OCI-LY1 (cell line): ENCODE results near the gene GAMT.

Experiments used
- H2AFZ ChIP-seq: fragments of 200-600 bp; sonication (generic), shearing (Covaris generic); 2 replicates; pipeline ENCODE4 v1.6.0; 2014; ENCODE audit warnings: antibody characterized with exemption, mild to moderate bottlenecking, low read length
- H3F3A ChIP-seq: fragments of 200-600 bp; sonication (generic), shearing (Covaris generic); 2 replicates; pipeline ENCODE4 v1.6.0; 2014; ENCODE audit warnings: mild to moderate bottlenecking, antibody characterized with exemption, low read length, moderate library complexity; ENCODE audit not compliant: insufficient read depth
- H3K27ac ChIP-seq: fragments of 200-600 bp; sonication (generic); 2 replicates; pipeline ENCODE4 v1.5.1; 2014; ENCODE audit warnings: low read length, mixed run types, mild to moderate bottlenecking, low read depth; ENCODE audit not compliant: poor library complexity, severe bottlenecking
- H3K27me3 ChIP-seq: fragments of 200-600 bp; sonication (generic); 2 replicates; pipeline ENCODE4 v1.6.0; 2014; ENCODE audit warnings: antibody characterized with exemption, mild to moderate bottlenecking, low read length, moderate library complexity; ENCODE audit not compliant: insufficient read depth
- H3K36me3 ChIP-seq: fragments of 200-600 bp; sonication (generic); 2 replicates; pipeline ENCODE4 v1.6.1; 2014; ENCODE audit warnings: mild to moderate bottlenecking, antibody characterized with exemption, low read length, moderate library complexity, mixed read lengths; ENCODE audit not compliant: insufficient read depth
- H3K4me1 ChIP-seq: fragments of 200-600 bp; sonication (generic); 2 replicates; pipeline ENCODE4 v1.5.1; 2014; ENCODE audit warnings: mild to moderate bottlenecking, low read length, moderate library complexity; ENCODE audit not compliant: insufficient read depth, severe bottlenecking
- H3K4me2 ChIP-seq: fragments of 200-600 bp; sonication (generic), shearing (Covaris generic); 2 replicates; pipeline ENCODE4 v1.6.1; 2014; ENCODE audit warnings: low read length
- H3K4me3 ChIP-seq: fragments of 200-600 bp; sonication (generic); 2 replicates; pipeline ENCODE4 v1.5.1; 2014; ENCODE audit warnings: low read length, low read depth, mild to moderate bottlenecking, mixed read lengths; ENCODE audit not compliant: poor library complexity, severe bottlenecking
- H3K79me2 ChIP-seq: fragments of 200-600 bp; shearing (Covaris generic); 2 replicates; pipeline ENCODE4 v1.6.1; 2016; ENCODE audit warnings: mixed run types, low read length, mixed read lengths; ENCODE audit not compliant: insufficient read depth
- H3K9ac ChIP-seq: fragments of 200-600 bp; sonication (generic), shearing (Covaris generic); 2 replicates; pipeline ENCODE4 v1.6.1; 2014; ENCODE audit warnings: mild to moderate bottlenecking, low read length, mixed read lengths
- H3K9me2 ChIP-seq: fragments of 200-600 bp; sonication (generic), shearing (Covaris generic); 2 replicates; pipeline ENCODE4 v1.6.1; 2014; ENCODE audit warnings: low read depth, mild to moderate bottlenecking, low read length, mixed read lengths
- H3K9me3 ChIP-seq: fragments of 200-600 bp; shearing (Covaris generic); 2 replicates; pipeline ENCODE4 v1.6.1; 2014; ENCODE audit warnings: low read length, mixed read lengths
- H4K20me1 ChIP-seq: fragments of 200-600 bp; sonication (generic), shearing (Covaris generic); 2 replicates; pipeline ENCODE4 v1.6.0; 2016; ENCODE audit warnings: mild to moderate bottlenecking, low read length; ENCODE audit not compliant: insufficient read depth
- CTCF ChIP-seq: fragments of 200-600 bp; sonication (generic), shearing (Covaris generic); IDR thresholded peaks from 2 replicates; pipeline ENCODE4 v1.5.1; 2017; ENCODE audit warnings: mild to moderate bottlenecking, antibody characterized with exemption, low read length, moderate library complexity, mixed read lengths
- EZH2 ChIP-seq: fragments of 200-600 bp; sonication (generic), shearing (Covaris generic); IDR thresholded peaks from 2 replicates; pipeline ENCODE4 v1.8.0; 2017; ENCODE audit warnings: borderline replicate concordance, mixed run types, mild to moderate bottlenecking, antibody characterized with exemption, low read length, moderate library complexity, mixed read lengths

The GAMT gene

DNA sequence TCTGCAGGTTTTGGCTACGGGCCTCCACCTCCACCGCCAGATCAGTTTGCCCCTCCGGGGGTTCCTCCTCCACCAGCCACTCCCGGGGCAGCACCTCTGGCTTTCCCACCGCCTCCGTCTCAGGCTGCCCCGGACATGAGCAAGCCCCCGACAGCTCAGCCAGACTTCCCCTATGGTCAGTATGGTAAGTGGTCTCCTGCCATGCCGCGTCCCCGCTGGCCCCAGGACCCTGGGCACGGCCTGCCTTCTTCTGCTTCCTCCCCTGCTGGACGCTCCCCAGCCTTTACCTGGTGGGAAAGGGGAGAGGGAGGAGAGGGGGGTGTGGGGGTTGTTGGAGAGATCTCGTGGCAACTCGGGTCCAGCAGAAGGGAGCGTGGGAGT, 31.2 kb upstream of the GAMT start:
- no peaks in the 10 kb centered on the region for H3K9me3 ChIP-seq
- no peaks in the 10 kb centered on the region for H3K27me3 ChIP-seq
- H3K4me1 ChIP-seq = peaks cover 2% of the 10 kb centered on the region
- no peak overlapping the region for H3K9ac ChIP-seq
- peaks cover 3% of the 10 kb centered on the region; the same call in 1 of the 2 replicates for H3F3A ChIP-seq
- H3K4me3 ChIP-seq = no peak overlapping the region
- no peaks in the 10 kb centered on the region for H3K79me2 ChIP-seq
- H4K20me1 ChIP-seq = no peaks in the 10 kb centered on the region
- H3K4me2 ChIP-seq = no peak overlapping the region
- H3K9me2 ChIP-seq = no peaks in the 10 kb centered on the region
- H3K36me3 ChIP-seq = peaks cover 76% of the 10 kb centered on the region
- H2AFZ ChIP-seq = no peak overlapping the region
- H3K27ac ChIP-seq = no peak overlapping the region
- TF ChIP-seq EZH2 = no peak
- TF ChIP-seq CTCF = no peak

DNA sequence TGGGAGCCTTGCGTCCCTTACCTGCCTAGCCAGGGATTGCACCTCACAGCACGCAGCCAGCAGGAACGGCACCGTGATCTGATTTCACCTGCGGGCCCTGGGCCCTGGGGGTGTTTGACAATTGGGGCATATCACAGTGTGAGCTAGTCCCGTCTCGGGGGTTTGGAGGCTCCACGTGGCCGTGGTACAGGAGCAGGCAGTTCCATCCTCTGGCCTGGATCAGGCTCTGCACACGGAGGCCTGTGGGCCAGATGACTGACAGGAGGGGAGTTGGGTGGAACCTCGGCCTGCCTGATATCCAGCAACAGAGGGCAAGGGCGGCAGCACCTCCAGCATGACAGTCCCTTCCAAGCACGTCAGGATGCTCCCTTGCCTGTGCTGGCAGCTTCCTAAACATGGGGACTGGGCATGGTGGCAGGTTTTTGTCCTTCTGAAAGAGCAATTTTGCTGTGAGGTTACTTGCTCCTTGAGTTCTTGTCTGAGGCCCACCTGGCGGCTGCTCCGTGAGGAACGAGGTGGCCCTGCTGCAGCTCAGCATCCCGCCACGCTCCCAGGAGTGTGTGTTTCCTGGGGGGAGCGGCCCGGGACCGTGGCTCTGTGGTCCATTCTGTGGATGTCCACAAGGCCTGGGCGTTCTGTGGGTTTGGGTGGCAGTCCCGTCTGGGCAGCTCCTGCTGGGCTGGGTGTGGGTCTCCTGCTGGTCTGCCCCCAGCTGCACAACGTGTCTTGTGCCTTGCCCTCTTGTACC, 30.6 kb upstream of the GAMT start:
- Histone ChIP-seq H2AFZ (no peak overlapping the region), H3K79me2 (no peaks in the 10 kb centered on the region), H3K4me1 (no peaks in the 10 kb centered on the region), H3K4me2 (no peak overlapping the region), H3F3A (peaks cover 3% of the 10 kb centered on the region; the same call in 1 of the 2 replicates), H3K4me3 (no peak overlapping the region), H3K9me2 (no peaks in the 10 kb centered on the region), H3K9ac (no peak overlapping the region), H3K36me3 (peaks cover 82% of the 10 kb centered on the region), H3K27me3 (no peaks in the 10 kb centered on the region), H3K27ac (no peak overlapping the region), H3K9me3 (no peaks in the 10 kb centered on the region), H4K20me1 (no peaks in the 10 kb centered on the region)
- TF ChIP-seq CTCF (no peak), EZH2 (no peak)

- TF ChIP-seq EZH2 (no peak), CTCF (no peak)
- H2AFZ ChIP-seq = no peak overlapping the region
- peaks cover 92% of the 10 kb centered on the region for H3K36me3 ChIP-seq
- H3K4me3 ChIP-seq = no peak overlapping the region
- no peaks in the 10 kb centered on the region for H3K27me3 ChIP-seq
- H3K4me2 ChIP-seq = no peak overlapping the region
- H3K9me2 ChIP-seq = no peaks in the 10 kb centered on the region
- H3K27ac ChIP-seq = no peak overlapping the region
- no peaks in the 10 kb centered on the region for H3F3A ChIP-seq
- H3K79me2 ChIP-seq = no peaks in the 10 kb centered on the region
- no peak overlapping the region for H3K9ac ChIP-seq
- no peaks in the 10 kb centered on the region for H4K20me1 ChIP-seq
- no peaks in the 10 kb centered on the region for H3K4me1 ChIP-seq
- H3K9me3 ChIP-seq = no peaks in the 10 kb centered on the region
Measured at GRCh38 chr19:1430246-1430645, 28.9 kb upstream of the GAMT start.
